Activated T-helper 1 cell treated with anti-CD3 and anti-CD28 coated beads, Interleukin-12 subunit alpha, Interleukin-12 subunit beta, Interleukin-2, Interleukin-4 antibody, amounts not matched to agents 30 ng/mL and 10 ng/mL and 1 ng/mL, durations not matched to agents 14 hours and 24 hours and 36 hours (primary cell): ENCODE data around the gene SMC5. TPM values are rescaled to one million over a fixed set of nuclear protein-coding genes. Genes with fewer than 3 reads are reported as not detected.
"Not testable (repeated sequence)": the region's sequence is repeated elsewhere in the genome, so short reads cannot be mapped to it uniquely, and the experiment has no call there.

ENCODE experiments used
- DNase-seq: peaks from one replicate; pipeline ENCODE4 v3.0.0; 2021; ENCODE audit warnings: low spot score
- H3K27ac Mint-ChIP-seq: one replicate; pipeline ENCODE4 v1.8.0; 2021; ENCODE audit warnings: mild to moderate bottlenecking, mixed read lengths
- H3K27me3 Mint-ChIP-seq: one replicate; pipeline ENCODE4 v1.8.0; 2022; ENCODE audit warnings: mild to moderate bottlenecking, moderate library complexity, mixed read lengths; ENCODE audit not compliant: insufficient read depth
- H3K36me3 Mint-ChIP-seq: one replicate; pipeline ENCODE4 v1.8.0; 2021; ENCODE audit warnings: low read depth, mixed read lengths
- H3K4me1 Mint-ChIP-seq: one replicate; pipeline ENCODE4 v1.8.0; 2021; ENCODE audit warnings: low read depth, mixed read lengths
- H3K4me3 Mint-ChIP-seq: one replicate; pipeline ENCODE4 v1.8.0; 2021; ENCODE audit warnings: mild to moderate bottlenecking, moderate library complexity, mixed read lengths
- H3K9me3 Mint-ChIP-seq: one replicate; pipeline ENCODE4 v1.8.0; 2021; ENCODE audit warnings: mixed read lengths
- intact Hi-C: fragments of 100-400 bp; cut with micrococcal nuclease; formaldehyde crosslinking; loops from one replicate; pipeline ENCODE4 v1.15.1; 2024
- total RNA-seq: library from RNA; stranded (reverse); gene quantifications from 2 replicates; pipeline ENCODE4 v1.2.3, GENCODE V29; 2022

SMC5 gene
- total RNA-seq, 1 donor from 2014 or later, result 49.5 TPM

DNA sequence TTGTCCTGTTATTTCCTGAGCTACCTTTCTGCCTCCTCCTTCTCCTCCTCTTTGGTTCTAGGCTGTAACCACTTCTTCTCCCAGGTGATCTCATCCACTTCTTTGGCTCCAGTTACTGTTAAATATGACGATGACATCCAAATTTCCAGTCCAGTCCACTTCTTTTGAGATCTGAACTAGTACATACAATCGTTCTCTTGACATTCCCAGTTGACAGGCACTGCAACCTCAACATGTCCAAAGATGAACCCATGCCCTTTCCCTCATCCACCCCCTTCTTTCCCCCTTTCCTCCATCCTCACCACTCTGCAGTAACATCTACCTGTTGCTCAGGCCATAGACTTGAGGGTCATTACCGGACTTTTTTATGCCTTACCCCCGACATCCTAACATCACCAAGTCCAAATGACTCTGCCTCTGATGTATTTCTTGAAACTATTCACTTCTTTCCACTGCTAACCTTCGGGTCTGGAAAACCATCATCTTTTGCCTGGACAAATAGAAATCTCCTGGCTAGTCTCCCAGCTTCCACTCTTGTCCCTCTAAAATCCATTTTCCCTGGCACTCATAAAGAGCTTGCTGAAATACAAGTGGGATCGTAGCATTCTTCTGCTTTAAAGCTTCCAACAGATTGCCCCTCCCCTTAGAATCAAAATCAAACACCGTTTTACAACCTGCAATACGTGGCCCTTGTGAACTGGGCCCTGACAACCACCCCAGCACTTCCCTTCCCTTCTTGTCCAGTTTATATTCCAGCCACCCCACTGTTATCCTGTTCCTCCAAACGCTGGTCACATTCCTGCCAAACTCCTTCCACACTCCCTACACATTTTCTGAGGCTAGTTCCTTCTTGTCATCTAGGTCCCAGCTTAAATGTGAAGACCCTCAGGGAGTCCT lies 124.2 kb downstream of the SMC5 start:
- H3K27me3 Mint-ChIP-seq, result no peaks in the 10 kb centered on the region
- no peaks in the 10 kb centered on the region for H3K9me3 Mint-ChIP-seq
- intact Hi-C loops, result no loop called here
- peaks cover 25% of the 10 kb centered on the region for H3K36me3 Mint-ChIP-seq
- no peak for DNase-seq
- no peak overlapping the region for H3K27ac Mint-ChIP-seq
- no peaks in the 10 kb centered on the region for H3K4me1 Mint-ChIP-seq
- no peak overlapping the region for H3K4me3 Mint-ChIP-seq

DNA sequence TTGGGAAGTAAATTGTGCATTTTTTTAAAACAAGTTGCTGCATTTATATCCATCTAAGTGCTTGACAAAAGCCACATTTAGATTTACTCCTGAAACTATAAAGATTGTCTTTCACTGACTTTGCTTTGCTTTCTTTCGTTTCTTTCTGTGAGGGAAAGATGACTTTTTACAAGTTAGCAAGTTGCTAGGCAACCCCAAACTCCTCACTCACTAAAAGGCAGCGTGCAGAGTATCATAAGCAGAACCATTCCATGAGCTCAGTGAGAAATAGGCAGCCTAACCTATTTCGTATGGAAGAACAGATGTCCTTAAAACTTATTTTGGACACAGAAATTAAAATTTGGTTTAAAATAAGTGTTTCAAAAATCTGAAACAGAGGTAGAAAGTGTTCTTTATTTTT lies 126.6 kb downstream of the SMC5 start:
- Mint-ChIP-seq H3K27me3 (no peaks in the 10 kb centered on the region), H3K36me3 (peaks cover 25% of the 10 kb centered on the region), H3K9me3 (no peaks in the 10 kb centered on the region), H3K27ac (no peak overlapping the region), H3K4me3 (no peak overlapping the region), H3K4me1 (peaks cover 15% of the 10 kb centered on the region)
- intact Hi-C loops, result no loop called here
- DNase-seq, result no peak

DNA sequence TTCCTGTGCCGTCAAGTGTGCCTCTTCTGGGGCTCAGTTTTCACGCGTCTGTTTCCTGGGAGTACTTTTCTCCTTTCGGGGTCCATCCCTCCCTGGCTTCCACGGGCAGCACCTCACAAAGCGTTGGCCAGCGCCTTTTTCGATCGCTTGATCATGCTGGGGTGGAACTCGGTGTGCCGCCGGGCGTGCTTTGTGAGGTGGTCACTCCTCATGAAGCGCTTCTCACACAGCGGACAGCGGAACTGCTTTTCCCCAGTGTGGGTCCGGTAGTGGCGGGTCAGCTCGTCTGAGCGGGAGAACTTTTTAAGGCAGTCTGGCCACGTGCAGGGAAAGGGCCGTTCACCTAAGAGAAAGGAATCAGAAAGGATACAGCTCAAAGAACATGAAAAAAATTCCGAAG lies 128.9 kb downstream of the SMC5 start:
- no peak for DNase-seq
- no peak overlapping the region for H3K27ac Mint-ChIP-seq
- peaks cover 25% of the 10 kb centered on the region for H3K36me3 Mint-ChIP-seq
- H3K9me3 Mint-ChIP-seq, result no peaks in the 10 kb centered on the region
- no peaks in the 10 kb centered on the region for H3K27me3 Mint-ChIP-seq
- intact Hi-C loops, result no loop called here
- no peak overlapping the region for H3K4me3 Mint-ChIP-seq
- peaks cover 30% of the 10 kb centered on the region for H3K4me1 Mint-ChIP-seq

DNA sequence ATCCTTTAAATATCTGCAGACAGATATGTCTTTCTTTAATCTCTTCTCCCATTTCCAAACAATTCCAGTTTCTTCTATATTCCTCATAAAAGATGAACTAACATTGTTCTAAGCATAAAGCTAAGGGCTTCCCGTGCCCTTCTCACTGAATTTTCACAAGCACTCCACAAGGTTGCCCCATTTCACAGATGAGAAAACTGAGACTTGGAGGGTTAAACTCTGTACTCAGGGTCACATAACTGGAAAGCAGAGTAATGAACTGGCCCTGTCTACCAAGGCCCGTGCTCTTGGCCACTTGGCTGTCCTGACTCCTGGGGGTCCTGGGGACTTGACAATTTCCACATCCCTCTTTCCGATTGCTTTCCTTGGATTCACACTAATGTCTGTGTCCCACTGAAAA lies 130.4 kb downstream of the SMC5 start:
- intact Hi-C loops, result no loop called here
- peaks cover 41% of the 10 kb centered on the region for H3K4me1 Mint-ChIP-seq
- H3K27me3 Mint-ChIP-seq, result no peaks in the 10 kb centered on the region
- no peak overlapping the region for H3K27ac Mint-ChIP-seq
- H3K4me3 Mint-ChIP-seq, result no peak overlapping the region
- no peaks in the 10 kb centered on the region for H3K9me3 Mint-ChIP-seq
- peaks cover 21% of the 10 kb centered on the region for H3K36me3 Mint-ChIP-seq
- DNase-seq, result no peak

DNA sequence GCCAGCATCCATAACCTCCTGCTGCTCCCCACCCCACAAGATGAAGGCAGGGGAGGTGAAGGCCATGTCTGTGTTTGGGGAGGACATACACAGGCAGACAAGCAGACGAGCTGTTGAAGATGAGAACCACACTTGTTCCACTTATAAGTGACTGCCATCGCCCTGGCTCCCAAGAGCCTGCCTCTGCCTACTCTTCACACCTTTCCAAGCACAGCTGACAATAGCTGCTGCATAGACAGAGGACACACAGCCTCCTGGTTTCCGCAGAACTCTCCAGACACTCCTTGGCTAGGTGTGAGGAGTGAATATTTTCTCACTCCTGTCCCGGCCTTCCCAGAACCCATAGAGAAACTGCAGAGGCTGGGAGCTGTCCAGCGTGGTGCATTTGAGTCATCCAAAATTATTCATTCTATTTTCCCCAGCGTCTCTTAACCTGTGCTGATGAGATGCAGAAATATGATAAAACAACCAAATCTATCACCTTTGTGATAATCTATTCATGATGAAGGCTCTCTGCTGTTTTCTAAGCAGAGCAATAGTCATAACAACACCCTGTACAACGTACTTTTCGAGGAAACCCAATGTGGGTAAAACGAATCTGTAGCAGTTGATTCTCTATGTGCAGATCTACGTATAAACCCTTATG lies 131.0 kb downstream of the SMC5 start:
- H3K4me3 Mint-ChIP-seq, result no peak overlapping the region
- peaks cover 41% of the 10 kb centered on the region for H3K4me1 Mint-ChIP-seq

DNA sequence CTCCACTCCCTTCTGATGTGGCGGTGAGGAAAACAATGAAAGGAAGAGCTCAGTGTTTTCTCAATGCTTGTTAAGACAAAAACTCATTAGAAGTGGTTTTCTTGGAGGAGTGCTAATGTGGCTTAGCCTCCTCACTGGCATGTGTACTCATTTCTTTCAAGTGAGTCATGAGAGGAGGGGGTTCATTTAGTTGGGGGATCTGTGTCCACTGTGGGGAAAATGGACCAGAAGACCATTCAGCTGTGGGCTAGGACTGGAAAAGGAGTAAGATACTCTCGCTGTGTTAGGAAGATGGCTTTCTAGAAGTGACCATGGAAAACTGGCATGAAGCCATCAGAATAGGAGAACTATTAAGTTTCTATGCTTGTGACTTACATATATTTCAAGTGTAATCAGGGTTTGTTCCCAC lies 132.2 kb downstream of the SMC5 start:
- Mint-ChIP-seq H3K4me1 (peaks cover 41% of the 10 kb centered on the region), H3K36me3 (peaks cover 15% of the 10 kb centered on the region)

More for the DNA sequence above, 131.0 kb downstream of the SMC5 start:
- intact Hi-C loops, result no loop called here
- Mint-ChIP-seq H3K36me3 (peaks cover 16% of the 10 kb centered on the region), H3K9me3 (no peaks in the 10 kb centered on the region), H3K27ac (no peak overlapping the region), H3K27me3 (no peaks in the 10 kb centered on the region)
- DNase-seq, result no peak

DNA sequence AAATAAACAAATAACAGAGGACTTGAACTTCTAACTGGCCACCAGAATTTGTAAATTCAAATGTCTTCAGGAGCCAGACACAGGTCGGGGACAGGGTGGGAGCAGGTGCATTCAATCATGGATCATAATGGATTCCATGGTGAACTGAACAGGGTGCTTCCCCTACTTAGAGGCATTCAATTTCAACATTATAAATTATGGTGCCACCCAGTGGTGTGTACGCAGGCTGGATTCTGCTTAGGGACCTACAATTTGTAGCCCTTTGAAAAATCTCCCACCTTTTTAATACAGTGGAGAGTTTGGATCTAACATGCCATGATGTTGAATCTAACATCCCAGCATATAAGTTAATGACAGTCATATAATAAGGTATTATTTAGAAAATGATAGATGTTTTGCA lies 133.4 kb downstream of the SMC5 start:
- no peaks in the 10 kb centered on the region for H3K9me3 Mint-ChIP-seq
- DNase-seq, result no peak
- intact Hi-C loops, result no loop called here
- no peaks in the 10 kb centered on the region for H3K27me3 Mint-ChIP-seq
- H3K4me3 Mint-ChIP-seq, result no peak overlapping the region
- peaks cover 5% of the 10 kb centered on the region for H3K36me3 Mint-ChIP-seq
- no peak overlapping the region for H3K27ac Mint-ChIP-seq
- peaks cover 43% of the 10 kb centered on the region for H3K4me1 Mint-ChIP-seq

More for the DNA sequence above, 132.2 kb downstream of the SMC5 start:
- H3K27me3 Mint-ChIP-seq, result no peaks in the 10 kb centered on the region
- no peak overlapping the region for H3K4me3 Mint-ChIP-seq
- DNase-seq, result no peak
- H3K27ac Mint-ChIP-seq, result no peak overlapping the region
- H3K9me3 Mint-ChIP-seq, result no peaks in the 10 kb centered on the region
- intact Hi-C loops, result no loop called here

DNA sequence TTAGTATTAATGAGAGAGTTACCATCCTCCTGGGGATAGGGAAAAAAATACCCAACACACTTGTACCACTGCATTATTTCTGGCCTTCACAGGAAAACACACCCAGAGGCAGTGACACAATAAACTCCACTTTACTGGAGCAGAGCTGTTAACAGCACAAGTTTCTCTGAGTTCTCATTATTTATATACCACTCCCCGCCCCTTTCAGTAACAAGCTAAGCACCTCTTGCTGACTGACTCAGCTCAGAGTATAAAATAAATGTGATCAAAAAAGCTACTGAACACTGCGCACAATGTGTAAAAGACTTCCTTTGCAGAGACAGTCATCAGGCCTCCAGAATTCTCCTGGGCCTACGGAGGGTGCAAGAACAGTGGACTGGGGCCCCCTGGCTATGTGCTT lies 134.1 kb downstream of the SMC5 start:
- Mint-ChIP-seq H3K9me3 (no peaks in the 10 kb centered on the region), H3K4me1 (peaks cover 49% of the 10 kb centered on the region), H3K27ac (no peak overlapping the region), H3K36me3 (no peaks in the 10 kb centered on the region), H3K4me3 (no peak overlapping the region), H3K27me3 (no peaks in the 10 kb centered on the region)
- intact Hi-C loops, result no loop called here
- DNase-seq, result no peak

DNA sequence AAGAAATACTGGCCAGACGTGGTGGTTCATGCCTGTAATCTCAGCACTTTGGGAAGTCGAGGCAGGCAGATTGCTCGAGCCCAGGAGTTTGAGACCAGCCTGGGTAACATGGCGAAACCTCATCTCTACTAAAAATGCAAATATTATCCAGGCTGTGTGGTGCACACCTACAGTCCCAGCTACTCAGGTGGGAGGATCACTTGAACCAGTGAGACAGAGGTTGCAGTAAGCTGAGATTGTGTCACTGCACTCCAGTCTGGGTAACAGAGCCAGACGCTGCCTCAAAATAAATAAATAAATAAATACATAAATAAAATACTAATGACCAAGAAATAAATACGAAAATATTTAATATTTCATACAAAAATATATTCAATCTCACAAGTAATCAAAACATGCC lies 136.9 kb downstream of the SMC5 start:
- no peak overlapping the region for H3K4me3 Mint-ChIP-seq
- peaks cover 1% of the 10 kb centered on the region for H3K36me3 Mint-ChIP-seq
- no peak overlapping the region for H3K27ac Mint-ChIP-seq
- H3K9me3 Mint-ChIP-seq, result no peaks in the 10 kb centered on the region
- intact Hi-C loops, result no loop called here
- H3K4me1 Mint-ChIP-seq, result peaks cover 60% of the 10 kb centered on the region
- no peaks in the 10 kb centered on the region for H3K27me3 Mint-ChIP-seq
- DNase-seq, result no peak

DNA sequence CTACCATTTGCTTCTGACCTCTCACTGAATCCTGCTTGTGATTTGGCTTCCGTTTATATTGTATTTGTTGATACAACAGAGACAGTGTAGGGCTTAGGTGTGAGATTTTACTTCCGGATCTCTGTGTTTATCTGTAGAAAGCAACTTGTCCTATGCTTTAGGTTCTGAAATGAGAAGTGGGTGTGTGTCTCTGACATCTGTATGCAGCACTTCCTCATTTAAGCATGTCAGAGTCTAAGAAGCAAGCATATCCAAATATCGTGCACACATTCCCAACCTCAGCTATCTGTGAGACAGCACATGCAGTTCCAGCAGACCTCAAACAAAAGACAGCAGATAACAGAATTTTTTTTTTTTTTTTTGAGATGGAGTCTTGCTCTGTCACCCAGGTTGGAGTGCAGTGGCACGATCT lies 139.4 kb downstream of the SMC5 start:
- no peak for DNase-seq
- Mint-ChIP-seq H3K4me3 (peak overlapping the region; percentile 67), H3K9me3 (no peaks in the 10 kb centered on the region), H3K27me3 (no peaks in the 10 kb centered on the region), H3K27ac (peak overlapping the region; percentile 49), H3K36me3 (peaks cover 1% of the 10 kb centered on the region), H3K4me1 (peaks cover 44% of the 10 kb centered on the region)
- intact Hi-C loops, result loop anchor here (1.0 kb wide), 2 partner anchors 8 to 13 kb away; no protein-coding TSS in a partner anchor

DNA sequence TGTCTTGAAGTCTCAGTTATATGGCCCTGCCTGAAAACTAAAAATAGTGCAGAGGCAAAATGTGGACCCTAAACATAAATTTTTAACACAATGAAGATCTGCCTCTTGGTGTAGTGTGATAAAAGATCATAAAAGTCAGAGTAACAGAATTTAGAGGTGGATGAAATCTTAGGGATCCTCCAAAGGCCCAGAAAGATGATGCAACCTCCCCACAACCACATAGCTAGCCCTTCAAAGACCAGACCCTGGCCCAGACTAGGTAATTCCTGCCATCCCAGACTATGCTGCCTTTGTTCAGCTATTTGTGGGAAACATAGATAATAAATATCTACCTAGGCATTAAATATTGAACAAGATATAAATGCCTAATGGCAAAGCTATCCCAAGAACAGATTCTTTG lies 140.4 kb downstream of the SMC5 start:
- intact Hi-C loops, result no loop called here
- Mint-ChIP-seq H3K4me3 (no peak overlapping the region), H3K36me3 (peaks cover 1% of the 10 kb centered on the region), H3K27ac (peak overlapping the region; percentile 10), H3K27me3 (no peaks in the 10 kb centered on the region), H3K4me1 (peaks cover 48% of the 10 kb centered on the region), H3K9me3 (no peaks in the 10 kb centered on the region)
- no peak for DNase-seq

DNA sequence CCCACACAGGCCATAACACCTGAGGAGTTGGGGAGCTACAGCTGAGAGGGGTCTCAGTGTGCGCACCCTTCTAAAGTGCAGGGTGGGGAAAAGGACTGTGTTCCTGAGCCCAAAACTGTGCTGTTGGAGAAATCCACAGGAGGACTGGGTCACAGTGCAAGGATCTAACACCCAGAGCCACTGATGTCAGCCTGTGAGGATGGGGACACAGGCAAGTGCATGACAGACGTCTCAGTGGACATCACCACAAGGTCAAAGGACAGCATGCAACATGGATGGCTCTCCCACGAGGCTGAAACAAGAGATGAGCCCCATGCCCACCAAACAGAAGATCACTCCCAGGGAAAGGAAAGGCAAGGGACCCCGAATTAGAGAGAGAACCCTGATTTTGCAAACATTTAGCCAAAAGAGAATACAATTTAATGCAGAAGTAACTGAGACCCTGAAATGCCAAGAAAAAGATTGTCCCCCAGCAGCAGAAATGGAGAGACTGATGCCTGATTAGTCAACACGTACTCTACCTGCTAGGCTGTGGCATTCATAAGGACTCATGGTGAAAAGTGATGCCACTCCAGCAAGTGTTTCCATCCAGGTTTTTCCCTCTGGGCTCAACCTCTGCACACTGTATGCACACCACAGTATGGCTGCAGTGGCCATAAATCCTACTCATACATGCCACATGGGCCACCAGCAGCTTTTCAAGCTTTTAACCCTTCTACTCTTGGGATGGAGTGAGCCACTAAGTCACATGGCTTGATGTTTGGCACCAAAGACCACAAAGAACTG lies 141.5 kb downstream of the SMC5 start:
- Mint-ChIP-seq H3K4me3 (no peak overlapping the region), H3K4me1 (peaks cover 54% of the 10 kb centered on the region), H3K9me3 (no peaks in the 10 kb centered on the region), H3K27ac (no peak overlapping the region), H3K27me3 (no peaks in the 10 kb centered on the region), H3K36me3 (peaks cover 1% of the 10 kb centered on the region)
- intact Hi-C loops, result no loop called here
- DNase-seq, result no peak

DNA sequence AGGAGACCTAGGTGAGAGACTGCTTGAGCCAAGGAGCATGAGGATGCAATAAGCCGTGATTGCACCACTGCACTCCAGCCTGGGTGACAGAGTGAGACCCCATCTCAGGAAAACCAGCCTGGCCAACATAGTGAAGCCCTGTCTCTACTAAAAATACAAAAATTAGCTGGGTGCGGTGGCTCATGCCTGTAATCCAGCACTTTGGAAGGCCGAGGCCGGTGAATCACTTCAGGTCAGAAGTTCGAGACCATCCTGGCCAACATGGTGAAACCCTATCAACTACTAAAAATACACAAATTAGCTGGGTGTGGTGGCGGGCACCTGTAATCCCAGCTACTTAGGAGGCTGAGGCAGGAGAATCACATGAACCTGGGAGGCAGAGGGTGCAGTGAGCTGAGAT lies 142.5 kb downstream of the SMC5 start:
- H3K36me3 Mint-ChIP-seq, DNase-seq, H3K4me3 Mint-ChIP-seq, H3K27me3 Mint-ChIP-seq, H3K27ac Mint-ChIP-seq, intact Hi-C loops, H3K9me3 Mint-ChIP-seq: not testable (repeated sequence)
- peaks cover 64% of the 10 kb centered on the region for H3K4me1 Mint-ChIP-seq
